Measurements from ENCODE around the gene BCHE. TPM values are rescaled to one million over a fixed set of nuclear protein-coding genes. Genes with fewer than 3 reads are reported as not detected.

The BCHE gene
- 14.1 TPM for total RNA-seq

DNA sequence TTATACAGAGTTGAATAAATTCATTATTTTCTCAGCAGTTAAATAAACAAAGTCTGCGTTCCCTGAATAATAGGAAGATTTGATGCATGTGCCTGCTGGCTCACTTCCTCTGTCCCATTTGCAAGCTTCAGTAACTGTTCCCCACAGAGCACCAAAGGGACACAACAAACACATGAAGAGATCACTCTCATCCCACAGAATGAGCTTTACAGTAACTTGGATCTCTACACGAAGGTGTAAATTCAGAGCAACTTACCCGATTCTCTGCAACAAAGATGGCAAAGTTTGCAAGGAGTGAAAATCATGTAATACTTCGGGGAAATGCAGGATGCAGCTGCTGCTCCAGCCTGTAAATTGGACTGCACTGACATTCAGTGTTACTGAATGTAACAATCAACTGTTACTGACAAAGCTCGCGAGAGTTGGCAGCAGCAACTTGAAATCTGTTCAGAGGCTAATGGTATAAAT, at the start of gene BCHE:
Gene BCHE (minus strand): TSS at position 366 of the 468 bp plus-strand sequence. CDS start 6,390 bp downstream, outside the sequence.

Measured in parietal lobe (tissue), 1 donor.